Vagina (tissue), 2 donors: Measurements from ENCODE around the gene LRG1. TPM values are rescaled to one million over a fixed set of nuclear protein-coding genes. Genes with fewer than 3 reads are reported as not detected.

ENCODE experiments used
- DNase-seq, 2 donors: peaks; one replicate each; pipeline ENCODE4 v3.0.0-alpha.2; 2017; ENCODE audit errors: extremely low spot score in 2 of 2
- H3K27ac ChIP-seq: fragments of 200-600 bp; sonication (generic); one replicate; pipeline ENCODE4 v1.5.1; 2019
- H3K27me3 ChIP-seq: fragments of 200-600 bp; sonication (generic); one replicate; pipeline ENCODE4 v1.5.1; 2019
- H3K36me3 ChIP-seq, 2 donors: fragments of 200-600 bp; sonication (generic); one replicate each; pipeline ENCODE4 v1.5.1; 2017 to 2019
- H3K4me1 ChIP-seq: fragments of 200-600 bp; sonication (generic); one replicate; pipeline ENCODE4 v1.5.1; 2019
- H3K4me3 ChIP-seq, 2 donors: fragments of 200-600 bp; sonication (generic); 1 replicate in 1 of 2; 2 replicates in 1 of 2; pipeline ENCODE4 v1.5.1; 2016 to 2019
- H3K9me3 ChIP-seq: fragments of 200-600 bp; sonication (generic); one replicate; pipeline ENCODE4 v1.5.1; 2019
- POLR2A ChIP-seq, 2 donors: fragments of 450-650 bp; IDR thresholded peaks; one replicate each; pipeline ENCODE4 v1.6.1; 2017; ENCODE audit warnings: antibody characterized with exemption in 2 of 2, mild to moderate bottlenecking in 2 of 2, moderate library complexity in 2 of 2
- POLR2AphosphoS5 ChIP-seq, 2 donors: sonication (generic); formaldehyde crosslinking; IDR thresholded peaks; one replicate each; pipeline ENCODE4 v1.9.0; 2017; ENCODE audit warnings: antibody characterized with exemption in 2 of 2, mild to moderate bottlenecking in 2 of 2, low read depth in 1 of 2; ENCODE audit not compliant: insufficient read depth in 1 of 2
- intact Hi-C: fragments of 100-400 bp; cut with DNase I; formaldehyde crosslinking; loops from one replicate; pipeline ENCODE4 v1.15.1; 2023
- total RNA-seq: library from RNA; depleted of rRNA; stranded (reverse); fragments of >200 nt; gene quantifications from one replicate; pipeline ENCODE4 v1.2.3, GENCODE V29; 2016
- TF ChIP-seq, protein P1 (sequence below), 3 experiments: fragments of 450-650 bp in 2 of 3; fragments of 200-600 bp in 1 of 3; sonication (generic) in 1 of 3; IDR thresholded peaks; one replicate each; pipeline ENCODE4 v1.5.1; 2017 to 2019; ENCODE audit warnings: antibody characterized with exemption in 3 of 3, mild to moderate bottlenecking in 2 of 3, moderate library complexity in 2 of 3

The LRG1 gene
- total RNA-seq, 1 donor from 2014 or later, result 6.9 TPM

- Histone ChIP-seq H3K36me3 (no peaks in the 10 kb centered on the region), H3K27ac (no peak overlapping the region), H3K4me3 (no peak overlapping the region), H3K27me3 (no peaks in the 10 kb centered on the region), H3K9me3 (no peaks in the 10 kb centered on the region), H3K4me1 (peaks cover 20% of the 10 kb centered on the region)
- no peak for TF ChIP-seq POLR2AphosphoS5 (IDR thresholded peaks at IDR 0.05; ENCODE audit: insufficient read depth in 1 of 2, low read depth in 1 of 2)
- TF ChIP-seq, protein P1, sequence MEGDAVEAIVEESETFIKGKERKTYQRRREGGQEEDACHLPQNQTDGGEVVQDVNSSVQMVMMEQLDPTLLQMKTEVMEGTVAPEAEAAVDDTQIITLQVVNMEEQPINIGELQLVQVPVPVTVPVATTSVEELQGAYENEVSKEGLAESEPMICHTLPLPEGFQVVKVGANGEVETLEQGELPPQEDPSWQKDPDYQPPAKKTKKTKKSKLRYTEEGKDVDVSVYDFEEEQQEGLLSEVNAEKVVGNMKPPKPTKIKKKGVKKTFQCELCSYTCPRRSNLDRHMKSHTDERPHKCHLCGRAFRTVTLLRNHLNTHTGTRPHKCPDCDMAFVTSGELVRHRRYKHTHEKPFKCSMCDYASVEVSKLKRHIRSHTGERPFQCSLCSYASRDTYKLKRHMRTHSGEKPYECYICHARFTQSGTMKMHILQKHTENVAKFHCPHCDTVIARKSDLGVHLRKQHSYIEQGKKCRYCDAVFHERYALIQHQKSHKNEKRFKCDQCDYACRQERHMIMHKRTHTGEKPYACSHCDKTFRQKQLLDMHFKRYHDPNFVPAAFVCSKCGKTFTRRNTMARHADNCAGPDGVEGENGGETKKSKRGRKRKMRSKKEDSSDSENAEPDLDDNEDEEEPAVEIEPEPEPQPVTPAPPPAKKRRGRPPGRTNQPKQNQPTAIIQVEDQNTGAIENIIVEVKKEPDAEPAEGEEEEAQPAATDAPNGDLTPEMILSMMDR (IDR thresholded peaks at IDR 0.05), result no peak
- TF ChIP-seq POLR2A (IDR thresholded peaks at IDR 0.05), result no peak
- no peak for DNase-seq
- intact Hi-C loops, result no loop called here
Observed at GRCh38 chr19:4573682-4574081, 33.8 kb upstream of the LRG1 start.

DNA sequence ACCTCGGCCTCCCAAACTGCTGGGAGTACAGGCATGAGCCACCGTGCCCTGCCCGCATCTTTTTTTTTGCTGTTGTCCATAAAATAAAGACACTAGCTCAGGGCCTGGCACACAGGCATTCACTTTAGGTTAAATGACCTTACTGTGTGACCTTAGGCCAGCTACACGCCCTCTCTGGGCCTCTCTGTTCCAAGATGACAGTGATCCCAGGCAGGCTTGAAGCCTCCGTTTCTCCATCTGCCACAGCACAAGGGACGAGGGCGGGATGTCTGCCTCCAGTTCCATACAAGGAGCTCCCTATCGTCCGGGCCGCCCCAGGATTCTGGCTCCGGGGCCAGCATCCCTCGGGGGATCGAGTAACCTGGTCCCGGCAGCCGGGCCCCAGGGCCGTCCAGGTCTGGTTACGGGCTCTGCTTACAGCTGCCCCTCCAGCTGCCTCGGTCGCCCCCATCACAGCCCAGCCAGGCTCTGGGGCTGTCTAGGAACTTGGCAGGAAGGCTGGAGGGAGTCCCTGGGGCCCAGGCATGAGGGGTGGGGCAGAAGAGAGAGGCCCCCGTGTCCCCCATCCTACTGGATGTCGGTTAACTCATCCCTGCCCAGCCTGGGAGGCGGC lies 31.6 kb upstream of the LRG1 start:
- Histone ChIP-seq H3K27me3 (no peaks in the 10 kb centered on the region), H3K4me3 (no peak overlapping the region), H3K27ac (no peak overlapping the region), H3K4me1 (peaks cover 20% of the 10 kb centered on the region), H3K9me3 (no peaks in the 10 kb centered on the region), H3K36me3 (no peaks in the 10 kb centered on the region)
- TF ChIP-seq POLR2AphosphoS5 (IDR thresholded peaks at IDR 0.05; ENCODE audit: insufficient read depth in 1 of 2, low read depth in 1 of 2), result no peak
- TF ChIP-seq POLR2A (IDR thresholded peaks at IDR 0.05), result no peak
- TF ChIP-seq, protein P1 (IDR thresholded peaks at IDR 0.05), result no peak
- intact Hi-C loops, result no loop called here
- DNase-seq, result no peak

GRCh38 chr19:4570916-4571304 lies 31.1 kb upstream of the LRG1 start:
- no peak for DNase-seq
- intact Hi-C loops, result no loop called here
- no peaks in the 10 kb centered on the region for H3K9me3 ChIP-seq
- no peaks in the 10 kb centered on the region for H3K36me3 ChIP-seq
- TF ChIP-seq, protein P1 (IDR thresholded peaks at IDR 0.05), result no peak
- TF ChIP-seq POLR2A (IDR thresholded peaks at IDR 0.05), result no peak
- TF ChIP-seq POLR2AphosphoS5 (IDR thresholded peaks at IDR 0.05; ENCODE audit: insufficient read depth in 1 of 2, low read depth in 1 of 2), result no peak
- H3K4me3 ChIP-seq, result no peak overlapping the region
- H3K27ac ChIP-seq, result no peak overlapping the region
- H3K4me1 ChIP-seq, result peaks cover 19% of the 10 kb centered on the region
- no peaks in the 10 kb centered on the region for H3K27me3 ChIP-seq

GRCh38 chr19:4570402-4570801 lies 30.6 kb upstream of the LRG1 start:
- TF ChIP-seq, protein P1 (IDR thresholded peaks at IDR 0.05), result no peak
- no peak for TF ChIP-seq POLR2A (IDR thresholded peaks at IDR 0.05)
- TF ChIP-seq POLR2AphosphoS5 (IDR thresholded peaks at IDR 0.05; ENCODE audit: insufficient read depth in 1 of 2, low read depth in 1 of 2), result no peak
- DNase-seq, result no peak
- Histone ChIP-seq H3K9me3 (no peaks in the 10 kb centered on the region), H3K4me3 (no peak overlapping the region), H3K4me1 (peaks cover 14% of the 10 kb centered on the region), H3K27me3 (no peaks in the 10 kb centered on the region), H3K27ac (no peak overlapping the region), H3K36me3 (no peaks in the 10 kb centered on the region)
- intact Hi-C loops, result no loop called here

- Histone ChIP-seq H3K4me1 (no peaks in the 10 kb centered on the region), H3K27me3 (no peaks in the 10 kb centered on the region), H3K36me3 (no peaks in the 10 kb centered on the region), H3K27ac (no peak overlapping the region), H3K9me3 (no peaks in the 10 kb centered on the region), H3K4me3 (no peak overlapping the region)
- intact Hi-C loops, result no loop called here
- no peak for TF ChIP-seq POLR2A (IDR thresholded peaks at IDR 0.05)
- DNase-seq, result no peak
Observed at GRCh38 chr19:4568886-4569285, 29.1 kb upstream of the LRG1 start.
